K562 (cell line): Measurements from ENCODE around the gene OST4. TPM values are rescaled to one million over a fixed set of nuclear protein-coding genes. Genes with fewer than 3 reads are reported as not detected.

ENCODE experiments used
- AFF4 ChIP-seq: sonication (generic); formaldehyde crosslinking; IDR thresholded peaks from 2 replicates; pipeline ENCODE4 v1.8.0; 2023; ENCODE audit warnings: mild to moderate bottlenecking, missing genetic modification reagents
- BRCA1 ChIP-seq, 2 experiments: fragments of 450-650 bp in 1 of 2; sonication (generic) in 1 of 2; formaldehyde crosslinking in 1 of 2; IDR thresholded peaks; 2 replicates each; pipeline versions ENCODE4 v1.5.0 to v1.6.1; 2017 to 2020; ENCODE audit warnings: mild to moderate bottlenecking in 1 of 2, missing genetic modification reagents in 1 of 2
- DEAF1 ChIP-seq: fragments of 450-650 bp; formaldehyde crosslinking; IDR thresholded peaks from 2 replicates; pipeline ENCODE4 v1.4.0; 2020; ENCODE audit warnings: mild to moderate bottlenecking, moderate library complexity
- ELK1 ChIP-seq: sonication (generic); formaldehyde crosslinking; IDR thresholded peaks from 2 replicates; pipeline ENCODE4 v1.8.1; 2022; ENCODE audit warnings: missing genetic modification reagents
- PHTF2 ChIP-seq: fragments of 250-450 bp; sonication (Bioruptor Pico); IDR thresholded peaks from 2 replicates; pipeline ENCODE4 v1.5.0; 2021; ENCODE audit warnings: mild to moderate bottlenecking
- POU5F1 ChIP-seq: fragments of 150-350 bp; IDR thresholded peaks from 2 replicates; pipeline ENCODE4 v1.6.1; 2014; ENCODE audit warnings: borderline replicate concordance, low read length, low read depth, mild to moderate bottlenecking; ENCODE audit not compliant: partially characterized antibody
- PURB ChIP-seq: sonication (generic); formaldehyde crosslinking; IDR thresholded peaks from 2 replicates; pipeline ENCODE4 v1.9.0; 2021; ENCODE audit warnings: low read depth, mild to moderate bottlenecking, missing genetic modification reagents
- RBBP5 ChIP-seq: fragments of 200-600 bp; sonication (generic); IDR thresholded peaks from 2 replicates; pipeline ENCODE4 v1.6.1; 2012; ENCODE audit warnings: borderline replicate concordance, mild to moderate bottlenecking, low read length, control low read depth, inconsistent platforms; ENCODE audit not compliant: insufficient read depth, poor library complexity, severe bottlenecking
- SIX5 ChIP-seq, 2 experiments: IDR thresholded peaks; 2 replicates each; pipeline ENCODE4 v1.6.1; 2011; ENCODE audit warnings: low read length in 2 of 2, borderline replicate concordance in 1 of 2, low read depth in 1 of 2, mild to moderate bottlenecking in 1 of 2, moderate library complexity in 1 of 2; ENCODE audit not compliant: insufficient read depth in 1 of 2
- ZBTB9 ChIP-seq: fragments of 450-650 bp; formaldehyde crosslinking; IDR thresholded peaks from 2 replicates; pipeline ENCODE4 v1.4.0; 2020; ENCODE audit warnings: mild to moderate bottlenecking, moderate library complexity
- ZNF436 ChIP-seq: fragments of 250-450, 450-650 bp; sonication (Bioruptor Pico); formaldehyde crosslinking; IDR thresholded peaks from 2 replicates; pipeline ENCODE4 v1.7.0; 2020; ENCODE audit warnings: mild to moderate bottlenecking
- ZNF518B ChIP-seq: fragments of 250-450 bp; sonication (Bioruptor Pico); IDR thresholded peaks from 2 replicates; pipeline ENCODE4 v1.5.0; 2021; ENCODE audit warnings: mild to moderate bottlenecking, moderate library complexity
- ZNF707 ChIP-seq: fragments of 250-450 bp; sonication (Bioruptor Pico); conservative IDR thresholded peaks from 2 replicates; pipeline ENCODE4 v1.8.0; 2022; ENCODE audit warnings: inconsistent platforms, mild to moderate bottlenecking, moderate library complexity
- polyA plus RNA-seq, 8 experiments: library from polyadenylated mRNA; depleted of rRNA in 4 of 8; stranded (reverse) in 5 of 8; unstranded in 3 of 8; fragments of >200 nt; fragmentation: Nextera tagmentation in 2 of 8; fragmentation: Illumina TruSeq in 1 of 8; extraction: Ambion mirVana in 2 of 8; extraction: Trizol in 1 of 8; gene quantifications; 2 replicates each; pipeline versions ENCODE4 v1.2.1 to v1.2.3, GENCODE V29; 2011 to 2014; ENCODE audit warnings: inconsistent platforms in 1 of 8, missing spikeins in 1 of 8
- total RNA-seq, 7 experiments: library from RNA; depleted of rRNA in 6 of 7; stranded (reverse); fragments of >200 nt in 6 of 7; fragmentation: Illumina TruSeq in 2 of 7; extraction: Trizol in 2 of 7; gene quantifications; 2 replicates each; pipeline versions ENCODE4 v1.2.1 to v1.2.3, GENCODE V29; 2011 to 2021; ENCODE audit warnings: low replicate concordance in 1 of 7

OST4 gene
- total and polyA plus RNA-seq, 9 of the 15 experiments (the other 6 are each of a cell fraction or from before 2014, with no cell fraction given) = 186 to 1,155 (median 355) TPM

- TF ChIP-seq AFF4 (CRISPR knock-in tag) (no peak; the same call in 1 of the 2 replicates), ZNF707 (CRISPR knock-in tag) (no peak), ZBTB9 (CRISPR knock-in tag) (peak; percentile 11; the same call in 1 of the 2 replicates), ZNF436 (CRISPR knock-in tag) (no peak), PHTF2 (no peak), RBBP5 (no peak), POU5F1 (no peak), ELK1 (CRISPR knock-in tag) (no peak), ZNF518B (CRISPR knock-in tag) (no peak), PURB (CRISPR knock-in tag) (no peak), BRCA1 (IDR thresholded peaks at IDR 0.05) (no peak), BRCA1 (CRISPR knock-in tag; IDR thresholded peaks at IDR 0.05) (0 out of 2 replicates have a peak, but pooled peaks have one; percentile 48), SIX5 (IDR thresholded peaks at IDR 0.05; ENCODE audit: borderline replicate concordance in 1 of 2, insufficient read depth in 1 of 2, low read depth in 1 of 2, low read length in 2 of 2) (no peak), DEAF1 (CRISPR knock-in tag) (no peak)
Observed at GRCh38 chr2:27071990-27072830, 756 bp upstream of the OST4 start (continued).
